NT2/D1 (cell line): ENCODE data around the gene KATNB1.

Source experiments
- SUZ12 ChIP-seq: IDR thresholded peaks from 2 replicates; pipeline ENCODE4 v1.6.1; 2011; ENCODE audit not compliant: insufficient read length, insufficient read depth; ENCODE audit errors: extremely low read depth
- ZNF274 ChIP-seq: IDR thresholded peaks from 2 replicates; pipeline ENCODE4 v1.6.1; 2011; ENCODE audit warnings: mild to moderate bottlenecking, low read depth, low read length

- TF ChIP-seq SUZ12 (no peak), ZNF274 (no peak)
These were observed 21.8 kb downstream of the KATNB1 start for GRCh38 chr16:57757326-57757786.
